NCI-H1417 (cell line): ENCODE measurements around the gene ARHGEF17.

Source experiments
- DNase-seq, 3 experiments: peaks; one replicate each; lab custom pipeline; 2025; lab: John Stamatoyannopoulos, UW

Gene ARHGEF17

GRCh38 chr11:73312851-73313327 is 4.8 kb downstream of the ARHGEF17 start:
- no peak for DNase-seq

GRCh38 chr11:73313652-73314051 is 5.6 kb downstream of the ARHGEF17 start:
- no peak for DNase-seq

- DNase-seq, result no peak
Measured at GRCh38 chr11:73314117-73314961, 6.3 kb downstream of the ARHGEF17 start.

- no peak for DNase-seq
Measured at GRCh38 chr11:73315293-73316020, 7.4 kb downstream of the ARHGEF17 start.

GRCh38 chr11:73316422-73316821 is 8.3 kb downstream of the ARHGEF17 start:
- DNase-seq, result no peak

GRCh38 chr11:73317373-73317772 is 9.3 kb downstream of the ARHGEF17 start:
- DNase-seq, result no peak

GRCh38 chr11:73317803-73318202 is 9.7 kb downstream of the ARHGEF17 start:
- DNase-seq, result no peak

GRCh38 chr11:73318501-73319011 is 10.5 kb downstream of the ARHGEF17 start:
- DNase-seq, result no peak

- DNase-seq, result no peak
Measured at GRCh38 chr11:73320763-73321603, 12.9 kb downstream of the ARHGEF17 start.

GRCh38 chr11:73321604-73322381 is 13.7 kb downstream of the ARHGEF17 start:
- DNase-seq, result peak in 2 of 3 experiments; percentile 15 to 49

- peak in 1 of 3 experiments; percentile 42 for DNase-seq
Measured at GRCh38 chr11:73322382-73323306, 14.6 kb downstream of the ARHGEF17 start.

GRCh38 chr11:73323464-73323863 is 15.4 kb downstream of the ARHGEF17 start:
- DNase-seq, result no peak

- DNase-seq, result no peak
Measured at GRCh38 chr11:73324116-73324515, 16.0 kb downstream of the ARHGEF17 start.

GRCh38 chr11:73324665-73325035 is 16.6 kb downstream of the ARHGEF17 start:
- DNase-seq, result no peak

- DNase-seq, result no peak
Measured at GRCh38 chr11:73325036-73325981, 17.2 kb downstream of the ARHGEF17 start.

- DNase-seq, result no peak
Measured at GRCh38 chr11:73326929-73327811, 19.1 kb downstream of the ARHGEF17 start.

GRCh38 chr11:73327812-73328364 is 19.8 kb downstream of the ARHGEF17 start:
- DNase-seq, result no peak
